ENCODE results near the gene LNP1. TPM values are rescaled to one million over a fixed set of nuclear protein-coding genes. Genes with fewer than 3 reads are reported as not detected.

LNP1 gene
- total and polyA plus RNA-seq, 9 of the 15 experiments (the other 6 are each of a cell fraction or from before 2014, with no cell fraction given): 1.9 to 5.2 (median 4.5) TPM

GRCh38 chr3:100403362-100404249 is 2.3 kb downstream of the LNP1 start (continued):
- TF ChIP-seq BRCA1 (IDR thresholded peaks at IDR 0.05) (no peak), BRCA1 (CRISPR knock-in tag; IDR thresholded peaks at IDR 0.05) (no peak), HDAC1 (IDR thresholded peaks at IDR 0.05) (peak in 1 of 2 experiments; percentile 32; a peak in 1 of 4 replicates), DPF2 (IDR thresholded peaks at IDR 0.05) (peak; percentile 26; the same call in 1 of the 2 replicates), NR2C2 (CRISPR knock-in tag; IDR thresholded peaks at IDR 0.05) (no peak), NR2C2 (tag; IDR thresholded peaks at IDR 0.05) (0 out of 2 replicates have a peak, but pooled peaks have one; percentile 26)
- TF ChIP-seq, protein P1, sequence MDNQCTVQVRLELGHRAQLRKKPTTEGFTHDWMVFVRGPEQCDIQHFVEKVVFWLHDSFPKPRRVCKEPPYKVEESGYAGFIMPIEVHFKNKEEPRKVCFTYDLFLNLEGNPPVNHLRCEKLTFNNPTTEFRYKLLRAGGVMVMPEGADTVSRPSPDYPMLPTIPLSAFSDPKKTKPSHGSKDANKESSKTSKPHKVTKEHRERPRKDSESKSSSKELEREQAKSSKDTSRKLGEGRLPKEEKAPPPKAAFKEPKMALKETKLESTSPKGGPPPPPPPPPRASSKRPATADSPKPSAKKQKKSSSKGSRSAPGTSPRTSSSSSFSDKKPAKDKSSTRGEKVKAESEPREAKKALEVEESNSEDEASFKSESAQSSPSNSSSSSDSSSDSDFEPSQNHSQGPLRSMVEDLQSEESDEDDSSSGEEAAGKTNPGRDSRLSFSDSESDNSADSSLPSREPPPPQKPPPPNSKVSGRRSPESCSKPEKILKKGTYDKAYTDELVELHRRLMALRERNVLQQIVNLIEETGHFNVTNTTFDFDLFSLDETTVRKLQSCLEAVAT (IDR thresholded peaks at IDR 0.05): peak in 1 of 2 experiments; percentile 22; a peak in 1 of 4 replicates

- in situ Hi-C loops (cut with MboI): no loop called here
- ChIA-PET POLR2A (interaction anchor here (0.6 kb wide), 3 partner anchors 61 to 211 kb away, joined by 3 to 4 read pairs (median 3); no protein-coding TSS in a partner anchor), CTCF (ENCODE audit: low intra/inter-chr PET ratio) (no interaction called here)
- DNase-seq (ENCODE audit: extremely low read depth in 1 of 4, low spot score in 3 of 4) (no peak), FAIRE-seq (no peak), ATAC-seq (no peak)
- intact Hi-C loops (cut with micrococcal nuclease): loop anchor here (5.0 to 10.0 kb wide), 4 partner anchors 48 to 1281 kb away; partner anchors contain the start of genes RPL24, TBC1D23 and TFG
- peak overlapping the region; percentile 97 for H3K4me3 ChIP-seq
- H3K9me3 ChIP-seq (replicated peaks; ENCODE audit: control insufficient read depth, insufficient read depth, low read depth, low read length): no peaks in the 10 kb centered on the region
- peaks cover 0 to 3% of the 10 kb centered on the region in 2 experiments; a peak in 1 of 5 replicates for H3K4me1 ChIP-seq (replicated peaks in 1 of 2; ENCODE audit: control insufficient read depth in 2 of 2, insufficient read depth in 2 of 2, low read length in 2 of 2)
- 36% methylated on average over 1 of the region's 1 CpG for WGBS (ENCODE audit: insufficient coverage, low coverage, missing lambda C conversion rate)
- H3K27me3 ChIP-seq (ENCODE audit: control insufficient read depth in 2 of 2, insufficient read depth in 2 of 2, low read length in 2 of 2): no peaks in the 10 kb centered on the region
- peaks cover 82% of the 10 kb centered on the region for H3K79me2 ChIP-seq (ENCODE audit: control insufficient read depth, insufficient read depth, low read length)
- no TSS peak for BruUV-seq (replicated peaks)
- TF ChIP-seq ZNF75A (CRISPR knock-in tag; IDR thresholded peaks at IDR 0.05) (no peak), SLC30A9 (CRISPR knock-in tag; IDR thresholded peaks at IDR 0.05) (no peak), MITF (IDR thresholded peaks at IDR 0.05) (no peak), PBX2 (CRISPR knock-in tag; IDR thresholded peaks at IDR 0.05; ENCODE audit: low read depth) (no peak), PBX2 (tag; conservative IDR thresholded peaks at IDR 0.05; ENCODE audit: low read depth) (0 out of 2 replicates have a peak, but pooled peaks have one; percentile 47), MEIS2 (IDR thresholded peaks at IDR 0.05; ENCODE audit: partially characterized antibody) (peak; percentile 72)
- TF ChIP-seq, protein P2, sequence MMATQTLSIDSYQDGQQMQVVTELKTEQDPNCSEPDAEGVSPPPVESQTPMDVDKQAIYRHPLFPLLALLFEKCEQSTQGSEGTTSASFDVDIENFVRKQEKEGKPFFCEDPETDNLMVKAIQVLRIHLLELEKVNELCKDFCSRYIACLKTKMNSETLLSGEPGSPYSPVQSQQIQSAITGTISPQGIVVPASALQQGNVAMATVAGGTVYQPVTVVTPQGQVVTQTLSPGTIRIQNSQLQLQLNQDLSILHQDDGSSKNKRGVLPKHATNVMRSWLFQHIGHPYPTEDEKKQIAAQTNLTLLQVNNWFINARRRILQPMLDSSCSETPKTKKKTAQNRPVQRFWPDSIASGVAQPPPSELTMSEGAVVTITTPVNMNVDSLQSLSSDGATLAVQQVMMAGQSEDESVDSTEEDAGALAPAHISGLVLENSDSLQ (IDR thresholded peaks at IDR 0.05): peak; percentile 71
- H4K20me1 ChIP-seq (replicated peaks; ENCODE audit: control insufficient read depth, insufficient read depth, low read length): peaks cover 2% of the 10 kb centered on the region; the same call in 1 of the 2 replicates
- peak overlapping the region; percentile 56; the same call in 1 of the 3 replicates for H3K27ac ChIP-seq (ENCODE audit: extremely low read depth, low read depth, low read length)
- H3K9me1 ChIP-seq (ENCODE audit: control insufficient read depth, insufficient read depth, low read length): no peaks in the 10 kb centered on the region
- peak overlapping the region; percentile 79 for H3K4me2 ChIP-seq (ENCODE audit: insufficient read depth, low read length)
- H3K36me3 ChIP-seq (ENCODE audit: control insufficient read depth, insufficient read depth, low read length): 0 out of 3 replicates have a peak, but pooled peaks cover 4% of the 10 kb centered on the region
- H3K9ac ChIP-seq (ENCODE audit: insufficient read depth in 1 of 2, low read depth in 2 of 2, low read length in 2 of 2): peak overlapping the region in 1 of 2 experiments; percentile 96; a peak in 1 of 4 replicates
- H2AFZ ChIP-seq (ENCODE audit: low read depth, low read length): no peak overlapping the region
Observed at GRCh38 chr3:100404250-100404548, 2.9 kb downstream of the LNP1 start.

All from K562 (cell line).